ENCODE results near the gene ZSWIM5.
"Not testable (repeated sequence)": the region's sequence is repeated elsewhere in the genome, so short reads cannot be mapped to it uniquely, and the experiment has no call there.

The ZSWIM5 gene

GRCh38 chr1:45200906-45201500 lies 5.4 kb downstream of the ZSWIM5 start:
- DNase-seq: no peak

- DNase-seq: no peak
Observed at GRCh38 chr1:45200435-45200834, 6.0 kb downstream of the ZSWIM5 start.

- no peak for DNase-seq
Observed at GRCh38 chr1:45198185-45198584, 8.2 kb downstream of the ZSWIM5 start.

- DNase-seq: no peak
Observed at GRCh38 chr1:45196863-45197262, 9.5 kb downstream of the ZSWIM5 start.

- no peak for DNase-seq
Observed at GRCh38 chr1:45191418-45191783, 15.0 kb downstream of the ZSWIM5 start.

- no peak for DNase-seq
Observed at GRCh38 chr1:45187725-45188124, 18.7 kb downstream of the ZSWIM5 start.

DNA sequence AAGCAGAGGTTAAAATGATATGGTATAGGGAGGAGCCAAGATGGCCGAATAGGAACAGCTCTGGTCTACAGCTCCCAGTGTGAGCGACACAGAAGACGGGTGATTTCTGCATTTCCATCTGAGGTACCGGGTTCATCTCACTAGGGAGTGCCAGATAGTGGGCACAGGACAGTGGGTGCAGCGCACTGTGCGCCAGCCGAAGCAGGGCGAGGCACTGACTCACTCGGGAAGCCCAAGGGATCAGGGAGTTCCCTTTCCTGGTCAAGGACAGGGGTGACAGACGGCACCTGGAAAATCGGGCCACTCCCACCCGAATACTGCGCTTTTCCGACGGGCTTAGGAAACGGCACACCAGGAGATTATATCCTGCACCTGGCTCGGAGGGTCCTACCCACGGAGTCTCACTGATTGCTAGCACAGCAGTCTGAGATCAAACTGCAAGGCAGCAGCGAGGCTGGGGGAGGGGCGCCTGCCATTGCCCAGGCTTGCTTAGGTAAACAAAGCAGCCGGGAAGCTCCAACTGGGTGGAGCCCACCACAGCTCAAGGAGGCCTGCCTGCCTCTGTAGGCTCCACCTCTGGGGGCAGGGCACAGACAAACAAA lies 26.4 kb downstream of the ZSWIM5 start:
- not testable (repeated sequence) for DNase-seq

DNA sequence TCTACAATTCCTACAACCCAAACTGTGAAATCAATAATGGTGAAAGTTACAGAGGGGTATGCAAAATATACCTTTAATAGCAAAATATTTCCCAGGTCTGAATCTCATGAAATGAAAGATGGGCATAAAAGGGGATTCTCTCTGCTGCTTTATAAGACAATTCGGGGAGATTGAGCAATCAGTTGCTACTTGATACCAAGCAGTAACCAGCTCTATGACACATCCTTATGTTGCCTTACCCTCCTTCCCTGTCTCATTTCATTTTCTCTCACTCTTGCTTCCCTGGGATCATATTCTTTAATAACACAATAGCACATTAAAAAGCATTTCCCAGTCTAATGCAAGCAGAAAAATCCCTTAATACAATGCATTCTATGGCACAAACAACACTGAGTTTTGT lies 29.0 kb downstream of the ZSWIM5 start:
- DNase-seq: no peak

GRCh38 chr1:45172764-45173163 lies 33.6 kb downstream of the ZSWIM5 start:
- DNase-seq: no peak

DNA sequence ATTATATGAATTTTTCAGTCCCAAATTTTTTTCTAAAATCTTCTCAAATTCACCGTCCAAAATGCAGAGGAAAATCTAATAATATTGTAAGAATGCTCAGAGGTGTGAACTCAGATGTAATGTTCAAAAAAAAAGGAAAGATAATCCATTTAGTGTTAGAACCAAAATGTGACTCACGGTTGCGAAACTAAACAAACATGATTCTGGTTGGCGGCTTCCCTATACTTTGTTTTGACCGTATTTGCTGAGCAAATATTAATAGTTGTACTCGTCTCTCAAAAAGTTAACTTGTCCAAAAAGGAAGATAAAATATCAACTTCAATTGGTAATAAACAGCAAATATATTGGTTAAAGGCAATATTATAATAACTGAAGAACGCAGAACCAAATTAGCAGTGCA lies 34.4 kb downstream of the ZSWIM5 start:
- DNase-seq: no peak

DNA sequence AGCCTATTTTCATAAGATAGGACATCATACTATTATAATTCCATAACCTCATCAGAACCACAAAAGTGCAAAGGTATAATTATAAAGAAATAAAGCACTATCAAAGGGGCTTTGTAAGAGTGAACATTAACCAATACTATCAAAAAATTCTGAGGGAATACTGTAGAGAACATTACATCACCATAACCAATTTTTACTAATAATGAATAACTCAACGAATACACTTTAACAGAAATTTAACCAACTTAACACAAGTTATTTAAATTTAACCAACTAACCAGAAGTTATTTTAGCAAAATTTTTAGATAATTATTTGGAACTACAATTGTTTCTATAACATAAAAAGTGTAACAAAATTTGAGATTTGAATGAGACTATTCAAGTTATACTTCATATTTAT lies 34.8 kb downstream of the ZSWIM5 start:
- no peak for DNase-seq

DNA sequence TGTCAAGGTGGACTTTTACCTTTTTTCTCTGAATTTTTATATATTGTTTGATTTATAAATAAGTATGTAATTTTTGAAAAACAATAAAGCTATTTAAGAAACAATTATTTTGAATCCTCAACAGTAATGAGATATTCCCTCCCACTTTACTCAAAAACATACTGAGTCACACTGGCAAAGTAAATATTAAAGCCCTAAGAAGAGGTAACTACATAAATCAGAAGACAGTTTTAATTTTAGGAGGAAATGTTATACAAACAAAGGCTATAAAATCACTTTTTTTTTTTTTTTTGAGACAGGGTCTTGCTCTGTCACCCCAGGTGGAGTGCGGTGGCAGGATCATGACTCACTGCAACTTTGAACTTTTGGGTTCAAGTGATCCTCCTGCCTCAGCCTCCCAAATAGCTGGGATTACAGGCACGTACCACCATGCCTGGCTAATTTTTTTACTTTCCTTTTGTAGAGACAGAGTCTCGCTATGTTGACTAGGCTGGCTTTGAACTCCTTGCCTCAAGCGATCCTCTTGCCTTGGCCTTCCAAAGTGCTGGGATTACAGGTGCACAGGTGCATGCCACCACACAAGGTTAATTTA lies 36.2 kb downstream of the ZSWIM5 start:
- DNase-seq: no peak

GRCh38 chr1:45167947-45168346 lies 38.5 kb downstream of the ZSWIM5 start:
- DNase-seq: not testable (repeated sequence)

DNA sequence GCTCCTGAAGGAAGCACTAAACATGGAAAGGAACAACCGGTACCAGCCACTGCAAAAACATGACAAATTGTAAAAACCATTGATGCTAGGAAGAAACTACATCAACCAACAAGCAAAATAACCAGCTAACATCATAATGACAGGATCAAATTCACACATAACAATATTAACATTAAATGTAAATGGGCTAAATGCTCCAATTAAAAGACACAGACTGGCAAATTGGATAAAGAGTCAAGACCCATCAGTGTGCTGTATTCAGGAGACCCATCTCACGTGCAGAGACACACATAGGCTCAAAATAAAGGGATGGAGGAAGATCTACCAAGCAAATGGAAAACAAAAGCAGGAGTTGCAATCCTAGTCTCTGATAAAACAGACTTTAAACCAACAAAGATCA lies 42.1 kb downstream of the ZSWIM5 start:
- DNase-seq: not testable (repeated sequence)

- DNase-seq: not testable (repeated sequence)
Observed at GRCh38 chr1:45163111-45163510, 43.3 kb downstream of the ZSWIM5 start.

DNA sequence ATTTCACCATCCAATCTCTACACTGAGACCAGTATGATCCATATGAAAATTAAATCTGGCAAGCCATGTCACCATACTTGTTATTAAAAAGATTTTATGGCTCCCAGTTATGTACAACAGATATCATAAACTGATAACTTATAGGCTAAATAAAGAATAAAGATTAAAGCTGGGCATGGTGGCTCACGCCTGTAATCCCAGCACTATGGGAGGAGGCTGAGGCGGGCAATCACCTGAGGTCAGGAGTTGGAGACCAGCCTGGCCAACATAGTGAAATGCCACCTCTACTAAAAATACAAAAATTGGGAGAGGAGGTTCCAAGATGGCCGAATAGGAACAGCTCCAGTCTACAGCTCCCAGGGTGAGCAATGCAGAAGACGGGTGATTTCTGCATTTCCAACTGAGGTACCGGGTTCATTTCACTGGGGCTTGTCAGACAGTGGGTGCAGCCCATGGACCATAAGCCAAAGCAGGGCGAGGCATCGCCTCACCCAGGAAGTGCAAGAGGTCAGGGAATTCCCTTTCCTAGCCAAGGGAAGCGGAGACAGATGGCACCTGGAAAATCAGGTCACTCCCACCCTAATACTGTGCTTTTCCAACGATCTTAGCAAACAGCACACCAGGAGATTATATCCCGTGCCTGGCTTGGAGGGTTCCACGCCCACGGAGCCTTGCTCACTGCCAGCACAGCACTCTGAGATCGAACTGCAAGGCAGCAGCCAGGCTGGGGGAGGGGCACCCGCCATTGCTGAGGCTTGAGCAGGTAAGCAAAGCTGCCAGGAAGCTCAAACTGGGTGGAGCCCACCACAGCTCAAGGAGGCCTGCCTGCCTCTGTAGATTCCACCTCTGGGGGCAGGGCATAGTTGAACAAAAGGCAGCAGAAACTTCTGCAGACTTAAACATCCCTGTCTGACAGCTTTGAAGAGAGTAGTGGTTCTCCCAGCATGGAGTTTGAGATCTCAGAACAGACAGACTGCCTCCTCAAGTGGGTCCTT lies 44.1 kb downstream of the ZSWIM5 start:
- DNase-seq: not testable (repeated sequence)

- no peak for DNase-seq
Observed at GRCh38 chr1:45155957-45156356, 50.4 kb downstream of the ZSWIM5 start.

DNA sequence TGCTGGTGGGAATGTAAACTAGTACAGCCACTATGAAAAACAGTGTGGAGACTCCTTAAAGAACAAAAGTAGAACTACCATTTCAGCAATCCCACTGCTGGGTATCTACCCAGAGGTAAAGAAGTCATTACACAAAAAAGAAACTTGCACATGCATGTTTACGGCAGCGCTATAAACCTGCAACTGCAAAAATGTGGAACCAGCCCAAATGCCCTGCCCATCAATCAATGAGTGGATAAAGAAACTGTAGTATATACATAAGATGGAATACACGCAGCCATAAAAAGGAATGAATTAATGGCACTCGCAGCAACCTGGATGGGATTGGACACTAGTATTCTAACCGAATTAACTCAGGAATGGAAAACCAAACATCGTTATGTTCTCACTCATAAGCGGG lies 51.0 kb downstream of the ZSWIM5 start:
- DNase-seq: no peak

- DNase-seq: no peak
Observed at GRCh38 chr1:45152126-45152525, 54.3 kb downstream of the ZSWIM5 start.

GRCh38 chr1:45148209-45148825 lies 58.1 kb downstream of the ZSWIM5 start:
- DNase-seq: no peak

GRCh38 chr1:45146833-45147232 lies 59.6 kb downstream of the ZSWIM5 start:
- no peak for DNase-seq

GRCh38 chr1:45141247-45142003 lies 65.0 kb downstream of the ZSWIM5 start:
- DNase-seq: no peak
